Hematopoietic multipotent progenitor cell (in vitro differentiated cells): ENCODE results near the gene PTPN4. TPM values are rescaled to one million over a fixed set of nuclear protein-coding genes. Genes with fewer than 3 reads are reported as not detected.
A peak's percentile ranks its signal among the peaks of the same experiment; 100 is the strongest.

ENCODE experiments used
- DNase-seq, 3 donors: peaks; one replicate each; pipeline ENCODE4 v3.0.0-alpha.2; 2011 to 2015; ENCODE audit warnings: low read depth in 2 of 3, low spot score in 2 of 3
- total RNA-seq: library from RNA; depleted of rRNA; stranded (reverse); fragments of >200 nt; gene quantifications from one replicate; pipeline ENCODE4 v1.2.3, GENCODE V29; 2012

PTPN4 gene
- total RNA-seq, 1 donor, result 32.0 TPM

DNA sequence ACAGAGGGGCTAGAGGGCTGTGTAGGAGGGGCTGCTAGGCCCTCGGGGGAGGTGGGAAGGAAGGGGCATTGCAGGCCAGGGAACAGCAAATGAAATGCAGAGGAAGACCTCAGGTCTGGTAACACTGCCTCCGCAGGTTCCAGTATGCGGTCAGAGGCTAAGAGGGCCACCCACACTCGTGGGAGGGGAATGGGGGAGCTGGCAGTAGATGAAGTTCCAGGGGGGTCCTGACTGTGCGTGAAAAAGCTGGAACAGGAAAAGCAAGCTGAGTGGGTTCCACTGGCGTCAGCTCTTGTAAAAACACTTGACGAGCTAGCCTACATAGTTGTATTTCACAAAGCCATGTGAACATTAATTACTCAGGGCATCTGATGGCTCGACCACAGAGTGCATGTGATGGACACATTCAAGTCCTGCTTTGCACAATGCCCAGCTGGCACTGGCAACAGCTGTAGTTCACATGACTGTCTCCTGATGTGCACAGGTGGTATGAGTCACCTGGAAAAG, 29.0 kb upstream of the PTPN4 start:
- no peak for DNase-seq

DNA sequence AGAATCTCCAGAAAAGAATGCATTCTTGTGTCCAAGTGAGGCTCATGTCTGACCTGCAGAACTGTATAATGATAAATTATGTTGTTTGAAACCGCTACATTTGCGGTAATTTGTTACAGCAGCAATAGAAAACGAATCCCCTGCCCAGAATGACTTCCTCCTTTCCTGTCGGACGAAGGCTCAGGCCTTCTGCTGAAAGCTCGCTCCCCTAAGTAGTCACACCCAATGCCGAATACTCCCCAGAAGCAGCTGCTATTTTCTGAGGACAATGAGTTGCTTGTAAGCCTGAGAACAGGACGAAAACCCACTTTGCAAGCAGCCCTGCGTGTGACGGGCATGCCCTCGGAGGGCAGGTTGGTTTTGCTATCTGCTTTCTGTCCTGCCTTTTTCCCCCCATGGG, 27.7 kb upstream of the PTPN4 start:
- DNase-seq, result peak in 2 of 3 donors; percentile 16 to 49

DNA sequence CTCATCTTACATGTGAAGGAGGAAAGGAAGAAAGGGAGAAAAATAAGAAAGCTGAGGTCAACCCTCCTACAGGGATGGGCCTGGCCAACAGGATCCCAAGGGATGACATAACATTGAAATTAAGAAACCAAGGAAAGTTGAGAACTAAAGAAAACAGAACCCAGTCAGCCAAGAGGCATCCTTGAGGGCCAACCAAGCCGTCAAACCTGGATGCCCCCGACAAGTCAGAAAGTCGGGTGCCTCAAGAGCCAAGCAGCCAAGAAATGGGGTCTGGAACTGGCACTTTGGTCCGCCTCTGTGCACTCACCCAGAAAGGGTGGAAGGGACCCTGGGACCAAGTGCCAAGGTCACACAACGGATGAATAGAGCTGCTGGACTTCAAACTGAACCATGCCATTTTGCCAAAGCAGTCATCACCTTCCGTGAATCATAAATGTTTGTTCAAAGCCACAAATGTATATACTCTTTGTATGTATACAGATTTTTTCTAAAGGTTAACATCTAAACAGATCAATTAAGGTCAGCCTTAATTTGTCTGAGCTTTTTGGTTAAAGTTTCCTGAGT, 27.0 kb upstream of the PTPN4 start:
- DNase-seq, result no peak

DNA sequence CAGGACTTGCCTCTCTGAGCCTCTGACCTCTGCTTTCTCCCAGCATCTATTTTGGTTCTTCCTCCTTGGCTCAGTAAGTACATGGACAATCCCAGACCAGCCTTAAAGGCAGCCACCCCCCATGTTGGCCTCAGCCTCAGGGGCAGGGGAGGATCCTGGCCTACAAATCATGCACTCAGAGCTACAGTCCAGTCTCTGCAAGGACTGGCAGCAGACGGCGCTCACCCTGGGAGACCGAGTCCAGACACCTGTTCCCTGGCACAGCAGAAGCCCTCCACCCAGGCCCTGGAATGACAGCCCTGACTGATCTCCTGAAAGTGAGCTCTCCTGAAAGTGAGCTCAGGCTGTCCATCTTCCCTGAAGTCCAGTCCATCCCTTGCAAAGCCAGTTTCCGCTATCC, 25.7 kb upstream of the PTPN4 start:
- no peak for DNase-seq

DNA sequence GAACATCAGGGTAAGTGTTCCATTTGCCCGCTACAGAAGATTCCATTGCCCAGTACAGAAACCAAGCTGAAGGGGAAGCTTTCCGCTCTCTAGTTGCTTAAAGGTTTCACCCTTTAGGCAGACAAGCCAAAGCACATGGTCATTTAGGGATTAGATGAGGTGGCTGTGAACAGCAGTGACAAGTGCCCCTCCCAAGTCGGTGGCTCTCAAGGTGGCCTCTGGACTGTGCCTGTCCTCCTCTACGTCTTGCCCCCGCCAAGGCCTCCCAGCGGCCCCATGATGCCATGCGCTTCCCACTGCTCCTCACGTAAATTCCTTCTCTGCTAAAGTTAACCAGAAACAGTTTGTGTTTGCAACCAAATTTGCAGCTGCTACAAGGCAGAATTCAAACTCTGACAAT, 24.2 kb upstream of the PTPN4 start:
- no peak for DNase-seq

DNA sequence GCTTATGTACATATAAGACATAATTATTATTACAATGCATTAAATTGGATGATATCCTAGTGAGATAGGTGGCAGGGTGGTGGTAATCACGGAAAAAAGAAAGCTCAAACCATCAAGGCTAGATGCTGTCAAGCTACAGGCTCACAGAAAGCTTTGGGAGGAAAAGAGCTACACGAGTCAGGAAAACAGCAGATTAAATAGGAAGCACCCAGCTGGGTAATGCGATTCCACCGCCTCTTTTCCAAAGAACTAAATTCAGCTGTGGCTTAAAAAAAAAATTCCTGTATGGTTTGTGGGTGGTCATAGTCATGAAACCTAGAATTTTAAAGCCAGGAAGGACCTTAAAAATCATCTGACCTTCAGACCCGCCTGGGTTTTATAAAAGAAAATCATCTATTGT, 23.7 kb upstream of the PTPN4 start:
- DNase-seq, result no peak

DNA sequence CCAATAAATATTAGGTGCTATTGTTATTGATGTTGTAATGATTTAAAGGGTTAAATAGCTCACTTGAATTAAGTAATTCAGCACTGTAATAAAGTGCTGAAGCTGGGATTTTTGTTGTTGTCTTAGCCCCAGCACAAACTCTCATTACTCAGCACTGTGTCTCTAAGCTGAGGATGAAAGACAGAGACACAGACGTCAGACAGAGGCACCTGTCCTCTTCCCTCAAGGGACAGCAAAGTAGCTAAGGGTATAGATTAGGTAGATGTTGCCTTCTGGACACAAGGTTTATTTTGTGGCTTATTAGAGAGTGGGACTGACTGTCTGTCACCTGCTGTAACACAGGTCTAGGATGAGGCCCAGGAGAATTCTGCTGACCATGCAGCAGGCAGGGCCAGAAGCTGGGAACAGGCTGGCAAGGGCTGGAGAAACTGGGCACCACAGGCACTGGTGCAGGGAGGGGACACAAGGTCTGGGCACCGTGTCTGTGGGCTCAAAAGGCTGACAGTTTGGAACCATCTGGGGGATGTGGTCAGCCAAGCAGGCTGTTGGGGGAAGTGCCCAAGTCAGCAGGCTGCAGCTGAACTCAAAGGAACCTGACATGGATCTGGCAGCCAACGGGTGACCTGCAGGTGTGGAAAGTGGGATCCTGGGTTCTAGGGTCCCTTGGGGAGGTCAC, 20.0 kb upstream of the PTPN4 start:
- peak in 2 of 3 donors; percentile 31 to 85 for DNase-seq

DNA sequence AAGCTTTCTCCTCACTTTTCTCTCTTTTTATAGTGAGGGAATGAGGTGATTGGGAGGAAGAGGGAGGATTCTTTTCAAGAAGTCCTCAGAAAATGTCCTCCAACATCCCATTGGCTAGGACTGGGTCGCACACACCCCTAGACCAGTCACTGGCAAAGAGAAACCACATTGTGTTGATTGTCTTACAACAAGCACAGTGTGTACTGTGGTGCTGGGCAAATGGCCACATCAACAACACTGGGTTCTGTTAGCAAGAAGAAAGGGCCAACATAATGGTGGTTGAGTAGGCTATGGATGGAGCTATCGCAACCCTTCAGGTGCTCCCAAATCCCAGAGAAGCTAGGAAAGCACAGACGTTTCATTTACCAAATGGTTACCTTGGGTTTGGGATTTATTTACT, 18.7 kb upstream of the PTPN4 start:
- DNase-seq, result no peak

DNA sequence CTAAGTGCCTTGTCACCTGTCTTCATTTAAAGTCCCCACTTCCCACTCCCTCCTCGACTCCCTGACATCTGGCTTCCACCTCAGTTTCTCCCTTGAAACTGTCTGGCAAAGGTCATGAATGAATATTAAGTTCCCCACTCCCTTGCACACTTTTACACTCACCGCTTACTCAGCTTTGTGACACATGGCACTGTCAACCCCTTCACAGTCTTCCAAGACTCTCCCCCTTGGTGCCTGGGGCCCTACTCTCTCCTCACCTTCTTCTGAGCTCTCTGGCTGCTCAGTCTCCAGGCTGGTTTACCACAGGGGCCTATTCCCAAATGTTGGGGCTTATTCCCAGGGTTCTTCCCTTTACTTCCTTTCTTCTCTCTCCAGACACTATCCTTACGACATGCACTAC, 17.9 kb upstream of the PTPN4 start:
- no peak for DNase-seq

DNA sequence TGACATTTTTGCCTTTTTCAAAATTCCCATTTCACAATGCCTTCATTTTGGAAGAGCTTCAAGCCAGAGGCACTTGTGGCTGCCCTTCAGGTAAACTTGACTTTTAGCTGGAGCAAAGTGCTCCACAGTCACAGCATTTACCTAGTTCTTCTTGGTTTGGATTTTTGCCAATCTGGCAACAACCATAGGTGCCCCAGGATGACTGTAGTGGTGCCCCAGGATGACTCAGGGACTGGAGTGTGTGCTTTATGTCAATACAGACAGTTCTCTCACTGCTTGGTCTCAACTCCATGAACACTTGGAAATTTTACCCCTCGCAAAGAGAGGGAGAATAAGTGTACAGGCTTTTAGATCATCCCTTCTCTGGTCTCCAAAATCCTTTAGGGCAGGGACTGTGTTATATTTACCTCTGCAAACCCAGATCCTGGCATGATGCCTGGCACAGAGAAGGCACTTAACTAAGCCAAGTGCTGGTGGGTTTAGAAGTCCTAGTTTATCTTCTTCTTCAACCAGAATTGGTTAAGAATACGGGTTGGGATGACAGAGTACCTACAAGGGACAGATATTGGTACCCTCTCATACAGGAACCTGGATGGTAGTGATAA, 15.3 kb upstream of the PTPN4 start:
- no peak for DNase-seq

DNA sequence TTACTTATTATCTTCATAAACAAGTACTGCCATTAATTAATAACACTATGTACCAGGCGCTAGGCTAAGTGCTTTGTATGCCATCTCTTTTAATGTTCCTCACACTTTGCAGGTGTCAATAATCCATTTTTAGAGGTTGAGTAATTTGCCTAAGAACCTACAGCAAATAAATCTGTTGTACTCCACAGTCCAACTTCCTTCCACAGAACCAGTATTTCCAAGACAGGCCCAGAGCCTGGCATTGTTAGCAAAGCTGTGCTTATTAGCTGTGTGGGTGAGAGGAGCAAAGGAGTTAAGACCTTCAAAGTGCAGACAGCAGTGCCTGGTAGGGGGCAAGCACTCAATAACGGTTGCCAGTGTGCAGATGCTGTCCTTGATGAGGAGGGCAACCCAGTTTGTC, 14.2 kb upstream of the PTPN4 start:
- no peak for DNase-seq

DNA sequence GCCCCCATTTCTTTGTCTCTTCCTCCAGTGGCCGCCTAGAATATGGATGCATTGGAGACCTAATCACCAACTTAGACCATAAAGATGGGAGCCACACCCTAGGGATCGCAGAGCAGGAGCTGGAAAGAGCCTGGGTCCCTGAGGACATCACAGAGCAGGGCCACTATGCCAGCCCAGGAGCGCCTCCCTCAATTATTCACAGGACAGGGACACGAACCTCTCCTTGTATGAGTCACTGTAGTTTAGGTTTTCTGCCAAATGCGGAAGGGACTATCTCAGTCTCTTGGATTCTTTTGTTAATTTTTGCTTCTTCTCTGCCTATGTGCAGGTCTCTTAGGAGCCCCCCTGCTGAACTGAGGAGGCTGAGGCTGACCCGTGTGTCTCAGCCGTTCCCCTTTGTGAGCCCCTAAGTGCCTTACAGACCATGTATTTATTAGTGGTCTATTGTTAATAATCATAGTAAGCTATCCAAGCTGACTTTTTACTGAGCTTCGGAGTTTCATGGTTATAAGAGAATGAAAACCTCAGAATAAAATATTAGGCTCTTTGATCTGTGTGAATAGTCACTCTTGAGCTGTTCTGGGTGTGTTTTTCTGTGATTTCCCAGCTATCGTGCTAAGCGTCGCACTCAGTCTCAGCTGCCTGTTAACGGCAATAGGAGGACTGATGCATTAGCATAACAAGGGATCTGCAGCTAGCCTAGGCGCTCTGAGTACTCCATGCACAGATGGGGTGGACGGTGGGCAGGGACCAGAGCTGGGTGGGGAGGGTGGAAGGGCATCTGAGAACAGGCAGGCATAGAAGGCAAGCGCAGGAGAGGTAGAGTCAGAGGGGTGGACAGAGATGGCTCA, 12.7 kb upstream of the PTPN4 start:
- no peak for DNase-seq

DNA sequence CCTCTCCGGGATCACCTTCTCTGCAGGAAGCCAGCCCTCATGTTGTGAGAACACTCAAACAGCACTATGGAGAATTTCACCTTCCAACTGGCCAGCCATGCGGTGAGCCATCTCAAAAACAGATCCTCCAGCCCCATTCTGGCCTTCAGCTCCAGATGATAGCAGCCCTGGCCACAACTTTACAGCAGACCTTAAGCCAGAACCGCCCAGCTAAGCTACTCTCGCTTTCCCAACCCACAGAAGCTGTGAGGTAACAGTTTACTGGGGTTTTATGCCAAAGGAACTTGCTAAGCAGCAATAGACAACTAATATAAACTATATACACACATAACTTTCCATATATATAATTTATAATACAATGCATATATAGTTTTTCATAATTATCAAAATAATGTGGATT, 11.6 kb upstream of the PTPN4 start:
- DNase-seq, result no peak

DNA sequence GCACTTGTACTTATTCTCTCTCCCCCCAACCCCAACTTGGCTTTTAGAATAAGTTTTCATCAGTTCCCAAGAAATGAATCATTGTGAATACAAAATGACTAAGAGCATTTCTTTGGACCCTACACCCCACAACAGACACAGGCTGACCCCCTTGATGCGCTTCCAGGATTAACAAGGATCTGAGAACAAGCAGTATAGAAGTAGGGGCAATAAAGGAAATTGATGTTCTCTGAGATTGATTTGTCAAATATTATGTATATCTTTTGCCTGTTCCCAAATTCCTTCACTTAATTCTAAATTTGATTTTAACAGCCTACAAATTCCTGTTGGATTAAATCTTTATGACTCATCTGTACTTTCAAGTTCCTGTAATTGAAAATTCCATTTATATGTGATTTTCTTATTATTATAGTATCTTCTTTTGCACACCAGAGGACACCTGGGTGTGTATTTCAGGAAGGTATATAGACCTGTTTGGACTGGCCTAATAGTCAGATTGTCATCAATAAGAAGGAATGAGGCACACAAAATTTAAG, 10.2 kb upstream of the PTPN4 start:
- DNase-seq, result no peak

DNA sequence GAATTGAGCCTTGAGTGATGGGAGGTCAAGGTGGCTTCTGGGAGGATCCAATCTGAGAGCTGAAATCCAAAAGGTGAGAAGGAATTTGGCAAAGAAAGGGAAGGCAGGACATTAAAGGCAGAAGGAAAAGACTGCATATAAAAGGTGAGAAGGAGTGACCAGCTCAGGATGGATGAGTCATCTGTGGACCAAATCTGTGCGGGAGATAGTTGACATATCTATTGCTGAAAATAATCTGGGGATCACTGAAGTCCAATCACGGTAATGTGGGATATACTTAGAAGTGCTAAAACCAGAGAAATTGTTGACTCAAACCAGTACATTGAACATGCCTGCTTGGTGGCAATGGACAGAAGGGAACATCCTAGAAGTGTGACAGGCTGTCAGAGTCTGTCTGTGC, 8.0 kb upstream of the PTPN4 start:
- DNase-seq, result no peak

DNA sequence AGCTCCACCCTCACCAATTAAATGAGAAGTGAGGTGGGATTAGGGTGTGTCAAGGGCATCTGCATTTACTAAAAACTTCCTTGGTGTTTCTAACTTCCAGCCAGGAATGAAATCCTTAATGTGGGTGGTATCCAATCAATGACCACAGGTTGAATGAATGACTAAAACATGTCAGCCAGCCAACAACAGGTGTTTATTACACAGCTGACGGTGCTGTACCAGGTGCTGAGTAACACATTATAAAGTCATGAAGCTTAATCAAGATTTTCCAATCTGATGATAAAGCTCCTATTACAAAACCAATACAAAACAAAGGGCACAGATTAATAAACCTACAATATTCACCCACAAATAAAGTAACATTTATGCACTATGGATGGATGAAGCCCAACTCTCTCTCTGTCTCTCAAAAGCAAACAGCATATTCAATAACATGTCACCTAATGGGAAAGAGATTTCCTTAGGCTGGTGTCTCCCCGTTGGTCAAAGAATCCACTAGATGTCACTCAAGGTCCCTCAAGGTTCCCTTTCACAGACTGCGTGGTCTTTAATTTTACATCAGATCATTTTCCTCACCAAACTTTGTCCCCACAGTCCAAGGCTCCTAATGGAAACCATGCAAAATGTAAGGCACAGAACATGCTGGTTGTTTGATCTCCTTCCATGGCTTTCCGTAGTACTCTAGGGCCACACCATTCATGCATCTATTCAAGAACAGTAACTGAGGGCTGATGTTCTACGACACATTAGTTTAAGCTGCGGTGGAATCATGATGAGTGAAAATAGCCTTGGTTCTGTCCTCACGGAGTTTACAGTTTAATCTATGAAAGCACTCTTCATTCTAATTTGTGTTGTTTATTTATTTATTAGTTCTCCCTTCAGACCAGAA, 6.4 kb upstream of the PTPN4 start:
- DNase-seq, result peak; percentile 18 to 74 (median 51)

DNA sequence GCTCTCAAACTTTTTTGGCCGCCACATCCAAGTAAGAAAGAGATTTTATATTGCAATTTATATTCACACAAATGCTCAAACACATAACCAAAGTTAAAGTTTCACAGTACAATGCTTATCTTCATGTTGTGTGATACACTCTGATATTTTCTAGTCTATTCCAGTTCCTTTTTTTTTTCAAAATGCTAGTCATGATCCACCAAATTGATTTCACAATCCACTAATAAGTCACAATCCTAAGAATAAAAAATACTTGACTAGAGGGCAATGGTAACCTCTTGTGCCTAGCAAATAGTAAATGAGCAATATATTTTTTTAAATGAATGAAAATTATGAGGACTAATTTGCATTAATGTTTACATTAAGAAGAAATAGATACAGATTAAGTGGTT, 5.8 kb upstream of the PTPN4 start:
- no peak for DNase-seq

DNA sequence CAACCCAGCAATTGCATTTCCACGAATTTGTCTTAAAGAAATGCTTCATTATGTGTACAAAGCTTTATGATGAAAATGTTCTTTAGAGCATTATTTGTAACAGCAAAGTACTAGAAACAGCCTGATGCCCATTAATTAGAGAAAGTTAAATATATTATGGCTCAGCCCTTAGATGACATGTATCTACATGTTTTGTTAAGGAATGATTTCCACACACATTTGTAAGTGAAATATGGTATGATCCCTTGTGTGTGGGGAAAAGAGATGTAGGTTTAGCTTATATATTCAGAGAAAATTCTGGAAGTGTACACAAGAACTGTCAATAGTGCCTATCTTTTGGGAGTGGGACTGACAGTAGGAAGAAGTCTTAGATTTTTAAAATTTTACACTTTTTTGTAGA, 3.8 kb upstream of the PTPN4 start:
- no peak for DNase-seq

DNA sequence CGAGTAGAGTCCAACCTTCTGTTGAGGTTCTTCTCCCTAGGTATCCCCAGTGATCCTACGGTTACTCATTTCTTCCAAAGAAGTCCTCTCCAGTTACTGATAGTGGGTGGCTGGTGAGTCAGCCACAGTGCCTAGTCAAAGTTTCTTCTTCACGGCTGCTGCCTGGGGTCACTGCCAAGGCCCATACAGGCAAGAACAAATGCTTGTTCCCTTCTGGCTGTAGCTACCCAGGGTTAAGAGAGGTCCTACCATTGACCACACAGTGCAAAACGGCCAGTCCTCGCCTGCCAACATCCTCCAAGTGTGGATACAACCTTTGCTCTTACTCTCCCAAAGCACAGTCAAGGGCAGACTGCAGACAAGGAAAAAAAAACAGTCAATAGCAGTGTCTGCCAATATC, 2.9 kb upstream of the PTPN4 start:
- DNase-seq, result no peak

DNA sequence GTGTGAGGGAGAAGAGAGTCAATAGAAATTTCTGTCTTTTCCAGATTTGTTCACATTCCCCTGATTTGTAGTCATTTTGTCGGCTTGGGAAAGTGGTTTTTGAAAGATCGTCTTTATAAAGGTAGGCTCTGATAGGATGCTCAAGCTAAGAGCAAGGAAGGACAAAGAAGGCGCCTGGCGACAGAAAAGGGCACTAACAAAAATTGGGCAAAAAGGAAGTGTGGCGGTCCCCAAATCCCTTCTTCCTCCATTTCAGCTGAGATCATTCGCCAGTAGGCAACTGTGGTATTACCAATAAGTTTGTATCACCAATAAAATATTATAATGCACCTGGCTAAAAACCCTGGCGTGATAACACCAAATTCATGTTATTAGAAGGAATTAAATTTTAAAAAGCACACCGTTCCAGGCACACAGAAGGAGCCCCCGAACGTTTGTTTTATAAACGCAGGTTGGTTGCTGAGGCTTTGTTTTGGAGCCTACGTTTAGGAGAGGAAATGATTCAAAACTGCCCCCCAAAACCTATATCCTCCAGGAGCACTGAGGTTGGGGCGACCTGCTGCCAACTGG, 756 bp upstream of the PTPN4 start:
- no peak for DNase-seq
